Tibial nerve (tissue), 4 donors: ENCODE measurements around the gene SLC22A12.

Experiments
- CTCF ChIP-seq, 5 experiments: fragments of 200-600 bp in 3 of 5; fragments of 450-650 bp in 2 of 5; sonication (generic) in 3 of 5; IDR thresholded peaks; one replicate each; pipeline ENCODE4 v1.5.1; 2016 to 2019; ENCODE audit warnings: antibody characterized with exemption in 5 of 5, mild to moderate bottlenecking in 3 of 5, moderate library complexity in 2 of 5
- EP300 ChIP-seq, 2 donors: sonication (generic); formaldehyde crosslinking; IDR thresholded peaks; one replicate each; pipeline ENCODE4 v1.6.1; 2017; ENCODE audit warnings: antibody characterized with exemption in 2 of 2, mild to moderate bottlenecking in 1 of 2
- POLR2A ChIP-seq, 2 donors: fragments of 450-650 bp; IDR thresholded peaks; one replicate each; pipeline ENCODE4 v1.6.1; 2017; ENCODE audit warnings: antibody characterized with exemption in 2 of 2, mild to moderate bottlenecking in 2 of 2, moderate library complexity in 2 of 2

- TF ChIP-seq CTCF (IDR thresholded peaks at IDR 0.05) (no peak), POLR2A (IDR thresholded peaks at IDR 0.05) (no peak), EP300 (IDR thresholded peaks at IDR 0.05) (no peak)
Measured at GRCh38 chr11:64631675-64632074, 40.7 kb downstream of the SLC22A12 start.
